ENCODE measurements around the gene KIF14.
"Not testable (repeated sequence)": the region's sequence is repeated elsewhere in the genome, so short reads cannot be mapped to it uniquely, and the experiment has no call there.

The KIF14 gene

DNA sequence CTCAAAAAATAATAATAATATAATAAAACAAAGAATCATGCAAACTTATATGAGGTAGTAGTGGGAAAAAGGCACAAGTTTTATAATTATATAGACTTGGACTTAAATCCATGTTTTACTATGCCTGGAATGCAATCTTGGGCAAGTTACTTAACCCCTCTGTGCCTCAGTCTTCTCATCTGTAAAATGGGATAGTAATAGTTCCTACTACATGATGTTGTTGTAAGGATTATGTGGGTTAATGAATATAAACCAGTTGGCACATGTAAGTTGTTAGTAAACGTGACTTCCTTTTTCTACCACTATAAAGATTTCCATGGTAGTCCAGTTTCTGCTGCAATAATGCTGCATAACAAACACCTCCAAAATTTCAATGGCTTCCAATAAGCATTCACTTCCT lies 10.8 kb upstream of the KIF14 start:
- no peak for DNase-seq (ENCODE audit: low read depth, low spot score)

- not testable (repeated sequence) for DNase-seq (ENCODE audit: low read depth, low spot score)
Measured at GRCh38 chr1:200630515-200630899, 10.0 kb upstream of the KIF14 start.

DNA sequence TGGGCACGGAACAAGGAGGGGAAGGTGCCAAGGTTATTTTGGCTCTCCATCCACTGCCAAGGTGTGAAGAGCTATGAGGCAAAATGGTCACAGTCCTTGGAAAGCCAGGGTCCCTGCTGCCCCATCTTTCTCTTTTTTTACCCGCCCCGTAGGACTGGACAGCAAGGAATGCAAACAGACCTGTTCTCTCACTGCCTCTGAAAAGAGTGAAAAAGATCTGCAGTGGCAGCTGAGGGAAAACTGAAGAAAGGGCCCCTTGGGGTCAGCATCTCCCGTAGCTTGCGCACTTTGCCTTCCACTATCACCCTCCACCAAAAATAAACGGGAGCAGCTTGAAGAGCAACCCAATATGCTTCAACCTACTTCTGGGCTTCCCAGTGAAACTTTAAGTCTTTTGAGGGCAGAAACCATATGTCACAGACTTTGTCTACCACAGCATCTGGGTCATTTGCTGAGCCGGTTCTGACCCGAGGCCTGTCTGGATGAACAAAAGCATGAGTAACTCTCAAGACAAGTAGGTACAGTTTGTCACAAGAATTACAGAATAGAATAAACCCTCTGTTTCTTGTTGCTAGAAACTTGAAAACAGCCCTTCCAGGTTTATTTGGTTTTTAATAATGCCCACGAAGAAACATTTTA lies 9.4 kb upstream of the KIF14 start:
- peak; percentile 76 for DNase-seq (ENCODE audit: low read depth, low spot score)

- DNase-seq (ENCODE audit: low read depth, low spot score): no peak
Measured at GRCh38 chr1:200628223-200628881, 7.8 kb upstream of the KIF14 start.

- no peak for DNase-seq (ENCODE audit: low read depth, low spot score)
Measured at GRCh38 chr1:200627575-200628222, 7.1 kb upstream of the KIF14 start.

- DNase-seq (ENCODE audit: low read depth, low spot score): no peak
Measured at GRCh38 chr1:200626853-200627534, 6.4 kb upstream of the KIF14 start.

DNA sequence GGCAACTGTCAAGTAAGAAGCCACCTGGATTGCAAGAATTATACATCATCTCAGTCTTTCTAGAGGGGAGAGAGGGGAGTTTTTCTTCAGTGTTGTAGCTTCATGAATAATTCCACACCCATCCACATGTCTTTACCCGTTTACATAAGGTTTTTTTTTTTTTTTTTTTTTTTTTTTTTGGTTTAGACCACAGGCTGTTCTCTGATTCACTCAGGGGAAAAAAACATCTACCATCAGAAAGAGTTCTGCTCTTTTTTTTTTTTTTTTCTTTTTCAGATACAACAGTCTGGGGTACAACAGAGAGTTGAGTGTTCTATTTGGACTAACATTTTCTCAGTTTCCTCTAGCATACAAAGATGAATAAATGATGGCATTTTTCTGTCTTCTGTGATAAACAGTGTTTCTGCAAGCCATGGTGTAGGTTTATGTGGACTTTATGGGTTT lies 4.9 kb upstream of the KIF14 start:
- DNase-seq (ENCODE audit: low read depth, low spot score): no peak

GRCh38 chr1:200624679-200625335 lies 4.3 kb upstream of the KIF14 start:
- no peak for DNase-seq (ENCODE audit: low read depth, low spot score)

DNA sequence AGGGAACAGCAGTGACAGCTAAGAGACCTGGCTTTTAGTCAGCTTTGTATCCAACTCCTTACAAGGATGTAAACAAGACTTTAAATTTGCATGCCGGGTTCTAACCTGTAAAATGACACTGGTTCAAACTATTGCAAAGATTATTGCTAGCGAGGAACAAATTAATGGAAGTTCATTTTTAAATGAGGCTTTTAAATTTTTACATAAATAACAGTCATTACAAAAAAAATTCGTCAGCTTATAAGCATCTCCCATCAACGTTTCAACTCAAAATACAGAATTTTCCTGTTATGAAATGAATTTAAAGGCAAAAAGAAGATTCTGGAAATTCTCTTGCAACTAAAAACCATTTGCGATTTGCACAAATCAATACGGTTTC lies 668 bp downstream of the KIF14 start:
- no peak for DNase-seq (ENCODE audit: low read depth, low spot score)

DNA sequence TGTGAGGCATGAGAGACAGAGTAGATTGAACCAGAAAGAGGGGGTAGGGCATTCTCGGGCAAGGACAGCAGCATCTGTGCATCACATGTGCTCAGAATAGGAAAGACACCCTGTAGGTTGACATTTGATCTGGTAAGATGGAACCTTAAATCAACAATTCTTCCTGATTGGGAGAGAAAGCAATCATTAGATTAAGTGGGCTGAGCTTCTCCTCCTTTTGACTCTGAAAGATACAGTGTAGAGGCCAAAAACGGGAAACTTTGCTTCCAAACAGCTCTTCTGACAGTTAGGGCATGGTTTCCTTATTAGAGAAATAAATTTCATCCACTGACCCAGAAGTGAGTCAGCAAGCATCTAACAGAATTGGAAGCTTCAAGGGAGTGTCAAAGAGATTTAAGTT lies 9.7 kb downstream of the KIF14 start:
- DNase-seq (ENCODE audit: low read depth, low spot score): no peak

DNA sequence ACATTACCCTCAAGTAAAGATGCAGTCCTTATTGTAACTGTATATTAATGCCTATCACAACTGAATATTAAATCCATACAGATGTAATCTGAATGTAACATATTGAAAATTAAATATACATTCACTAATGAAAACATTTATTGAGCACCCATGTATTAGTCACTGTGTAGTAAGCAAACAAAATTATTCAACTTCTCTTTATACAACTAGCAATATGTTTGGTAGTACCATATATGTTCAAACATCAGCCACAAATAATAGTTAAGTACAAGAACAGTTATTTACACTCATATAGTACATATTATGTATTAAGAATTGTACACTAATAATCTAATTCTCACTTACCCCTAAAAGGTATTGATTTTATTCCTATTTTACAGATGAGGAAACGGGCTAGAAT lies 17.9 kb downstream of the KIF14 start:
- DNase-seq (ENCODE audit: low read depth, low spot score): no peak

- no peak for DNase-seq (ENCODE audit: low read depth, low spot score)
Measured at GRCh38 chr1:200590001-200590400, 30.6 kb downstream of the KIF14 start.

GRCh38 chr1:200588698-200589097 lies 31.9 kb downstream of the KIF14 start:
- DNase-seq (ENCODE audit: low read depth, low spot score): no peak

GRCh38 chr1:200564319-200564718 lies 56.2 kb downstream of the KIF14 start:
- no peak for DNase-seq (ENCODE audit: low read depth, low spot score)

GRCh38 chr1:200561856-200562214 lies 58.7 kb downstream of the KIF14 start:
- no peak for DNase-seq (ENCODE audit: low read depth, low spot score)

- DNase-seq (ENCODE audit: low read depth, low spot score): no peak
Measured at GRCh38 chr1:200558866-200559459, 61.6 kb downstream of the KIF14 start.

- DNase-seq (ENCODE audit: low read depth, low spot score): no peak
Measured at GRCh38 chr1:200556002-200556401, 64.5 kb downstream of the KIF14 start.

DNA sequence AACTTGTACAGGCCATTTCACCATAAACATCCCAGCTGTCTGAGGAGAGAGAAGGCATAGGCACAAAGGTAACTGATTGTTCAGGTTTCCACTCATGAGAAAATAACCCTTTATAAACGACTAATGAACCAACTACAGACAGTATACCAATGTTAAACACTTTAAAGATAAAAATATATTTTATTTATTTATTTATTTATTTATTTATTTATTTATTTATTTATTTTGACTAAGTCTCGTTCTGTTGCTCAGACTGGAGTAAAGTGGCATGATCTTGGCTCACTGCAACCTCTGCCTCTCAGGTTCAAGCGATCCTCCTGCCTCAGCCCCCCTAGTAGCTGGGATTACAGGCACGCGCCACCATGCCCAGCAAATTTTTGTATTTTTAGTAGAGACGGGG lies 67.8 kb downstream of the KIF14 start:
- not testable (repeated sequence) for DNase-seq (ENCODE audit: low read depth, low spot score)

- DNase-seq (ENCODE audit: low read depth, low spot score): no peak
Measured at GRCh38 chr1:200550367-200550766, 70.2 kb downstream of the KIF14 start.

DNA sequence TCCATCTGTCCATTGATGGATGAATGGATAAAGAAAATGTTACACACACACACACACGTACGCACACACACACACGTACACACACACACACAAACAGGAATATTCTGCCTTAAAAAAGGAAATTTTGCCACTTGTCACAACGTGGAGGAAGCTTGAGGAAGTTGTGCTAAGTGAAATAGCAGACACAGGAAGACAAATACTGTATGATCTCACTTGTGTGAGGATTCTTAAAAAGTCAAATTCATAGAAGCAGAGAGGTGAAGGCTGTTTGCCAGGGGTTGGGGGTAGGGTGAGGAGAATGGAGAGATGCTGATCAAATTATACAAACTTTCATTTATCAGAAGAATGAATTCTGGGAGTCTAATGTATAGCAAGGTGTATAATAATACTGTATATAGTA lies 73.2 kb downstream of the KIF14 start:
- DNase-seq (ENCODE audit: low read depth, low spot score): no peak

- DNase-seq (ENCODE audit: low read depth, low spot score): no peak
Measured at GRCh38 chr1:200546577-200546976, 74.0 kb downstream of the KIF14 start.

DNA sequence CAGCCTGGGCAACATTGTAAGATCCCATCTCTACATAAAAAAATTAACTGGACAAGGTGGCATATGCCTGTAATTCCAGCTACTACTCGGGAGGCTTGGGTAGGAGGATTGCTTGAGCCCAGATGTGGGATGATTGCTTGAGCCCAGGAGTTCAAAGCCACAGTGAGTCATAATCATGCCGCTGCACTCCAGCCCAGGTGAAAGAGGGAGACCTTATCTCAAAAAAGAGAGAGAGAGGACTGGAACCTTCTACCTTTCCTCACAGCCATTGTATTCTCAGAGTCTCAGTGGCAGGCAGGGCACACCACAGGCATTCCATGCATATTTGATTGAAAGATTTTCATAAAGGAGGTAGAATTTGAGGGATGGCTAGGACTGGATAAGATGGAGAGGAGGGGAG lies 78.4 kb downstream of the KIF14 start:
- no peak for DNase-seq (ENCODE audit: low read depth, low spot score)
